Heart left ventricle (tissue), 16 donors: ENCODE data around the gene C2. TPM values are rescaled to one million over a fixed set of nuclear protein-coding genes. Genes with fewer than 3 reads are reported as not detected.

Experiments used
- ATAC-seq, 4 donors: fragments of 200-7000 bp; cut with Tn5 transposase; one replicate each; pipeline ENCODE4 v1.9.1; 2020 to 2022; ENCODE audit warnings: moderate library complexity in 4 of 4, mild to moderate bottlenecking in 3 of 4, moderate number of reproducible peaks in 1 of 4
- DNase-seq, 5 donors: peaks; one replicate each; pipeline ENCODE4 v3.0.0-alpha.2; 2020
- H3K27ac ChIP-seq, 12 donors: fragments of 200-600 bp; sonication (generic) in 4 of 12; one replicate each; pipeline versions ENCODE4 v1.5.0 to v1.8.0; 2016 to 2022; ENCODE audit warnings: mild to moderate bottlenecking in 2 of 12
- H3K27me3 ChIP-seq, 9 donors: fragments of 200-600 bp; sonication (generic) in 2 of 9; one replicate each; pipeline versions ENCODE4 v1.5.1 to v1.8.0; 2016 to 2022; ENCODE audit warnings: mild to moderate bottlenecking in 3 of 9
- H3K36me3 ChIP-seq, 9 donors: fragments of 200-600 bp; sonication (generic) in 2 of 9; one replicate each; pipeline versions ENCODE4 v1.5.0 to v1.8.0; 2018 to 2022; ENCODE audit warnings: mild to moderate bottlenecking in 2 of 9
- H3K4me1 ChIP-seq, 12 donors: fragments of 200-600 bp; sonication (generic) in 4 of 12; one replicate each; pipeline versions ENCODE4 v1.5.0 to v1.8.0; 2016 to 2022; ENCODE audit warnings: mild to moderate bottlenecking in 3 of 12
- H3K4me3 ChIP-seq, 12 donors: fragments of 200-600 bp; sonication (generic) in 4 of 12; one replicate each; pipeline versions ENCODE4 v1.5.0 to v1.8.0; 2017 to 2022; ENCODE audit warnings: mild to moderate bottlenecking in 9 of 12, moderate library complexity in 4 of 12
- H3K9me3 ChIP-seq, 12 donors: fragments of 200-600 bp; sonication (generic) in 4 of 12; one replicate each; pipeline versions ENCODE4 v1.5.0 to v1.8.0; 2016 to 2022; ENCODE audit warnings: mild to moderate bottlenecking in 1 of 12
- CTCF ChIP-seq, 12 donors: fragments of 200-600 bp; sonication (generic) in 4 of 12; IDR thresholded peaks; one replicate each; pipeline versions ENCODE4 v1.5.0 to v1.8.0; 2018 to 2022; ENCODE audit warnings: antibody characterized with exemption in 12 of 12, mild to moderate bottlenecking in 5 of 12
- POLR2A ChIP-seq, 2 donors: fragments of 450-650 bp; IDR thresholded peaks; one replicate each; pipeline ENCODE4 v1.6.1; 2017; ENCODE audit warnings: antibody characterized with exemption in 2 of 2, mild to moderate bottlenecking in 2 of 2, moderate library complexity in 2 of 2
- WGBS, 4 donors: extraction: QIAGEN DNeasy Blood & Tissue Kit in 2 of 4; methylation state at CpG; one replicate each; pipeline versions ENCODE4 v1.1.5 to v1.1.7; 2013 to 2018; 5-methylcytosine and 5-hydroxymethylcytosine counted together
- intact Hi-C, 10 donors: fragments of 100-400 bp; cut with DNase I; formaldehyde crosslinking; loops; one replicate each; pipeline versions ENCODE4 v1.11.1 to v1.14.2; 2022
- polyA plus RNA-seq, 2 donors: library from polyadenylated mRNA; stranded (reverse); fragments of 200-250 nt; gene quantifications; one replicate each; pipeline ENCODE4 v1.2.3, GENCODE V29; 2013
- total RNA-seq, 9 donors: library from RNA; depleted of rRNA in 2 of 9; stranded (reverse); fragments of >200 nt in 2 of 9; fragmentation: NEBNext Ultra II Directional in 3 of 9; extraction: Animal tissue kit (Norgen Biotek cat#: 25700) in 3 of 9; gene quantifications; one replicate each; pipeline versions ENCODE4 v1.1.0 to v1.2.4, GENCODE V29; 2016 to 2023
- donor health status: ischemic (EF 13 %, LVEDD 7.1; RV severe dilation, severe dysfunction).
- donor health status: healthy with polysubstance abuse.
- donor health status: DM: no; HTN: yes; CAD: no.
- donor health status: DM: no; HTN: no; CAD: no.
- donor health status: ischemic (EF 25% LVEDD 6.9; RV normal size, moderate dysfunction).
- donor health status: ischemic (EF 25% LVEDD 5.7; RV mildly dilated, moderate dysfunction).
- donor health status: healthy.
- donor health status: DM: yes; HTN: yes; CAD: no.
- donor health status: ischemic (EF 35%, LVEDD 5.7; RV mildly dilated, moderate dysfunction).
- donor health status: nonischemic (EF 11% LVEDD 7.7; RV severe dilation, severe dysfunction).
- donor health status: DM: yes; HTN: yes; CAD: no.
- donor health status: PGD.
- donor health status: ischemic (EF 29% LVEDD 5.4; RV normal size, mild dysfunction).
- donor health status: nonischemic (EF 23%, LVEDD 6.1; RV moderate dilation, normal function).

The C2 gene
- total and polyA plus RNA-seq, 11 donors: 0.69 to 103 (median 4.8) TPM

- Histone ChIP-seq H3K9me3 (no peaks in the 10 kb centered on the region), H3K4me3 (peak within 1 kb of the TSS; percentile 70 to 99 (median 82))
- DNase-seq: peak; percentile 83 to 90 (median 88)
These were observed 29.7 kb upstream of the C2 start, which contains the start of gene EHMT2 for GRCh38 chr6:31897612-31898382. Gene EHMT2 (minus strand): TSS chr6:31897698. CDS start chr6:31897677, 21 bp downstream.

GRCh38 chr6:31898383-31899011 is 29.0 kb upstream of the C2 start:
- Histone ChIP-seq H3K4me1 (peaks cover 0 to 44% (median 23%) of the 10 kb centered on the region in 12 donors), H3K36me3 (peaks cover 0 to 26% (median 21%) of the 10 kb centered on the region in 9 donors), H3K4me3 (peak overlapping the region; percentile 70 to 99 (median 82)), H3K27me3 (no peaks in the 10 kb centered on the region), H3K9me3 (no peaks in the 10 kb centered on the region), H3K27ac (peak overlapping the region; percentile 28 to 89 (median 82))
- DNase-seq: no peak
- ATAC-seq: peak in 3 of 4 donors; percentile 21 to 48 (median 30)
- intact Hi-C loops: loop anchor here in 4 of 10 donors (5.0 kb wide), 3 partner anchors 54 to 61 kb away; partner anchors contain the start of genes NELFE (in 2 of the 4) and SKIC2 (in 2 of the 4)
- 11 to 16% (median 14%) methylated on average over 8 of the region's 8 CpGs for whole genome bisulfite sequencing, 4 donors
- TF ChIP-seq POLR2A (IDR thresholded peaks at IDR 0.05) (no peak), CTCF (IDR thresholded peaks at IDR 0.05) (no peak)

More at GRCh38 chr6:31897612-31898382, 29.7 kb upstream of the C2 start, which contains the start of gene EHMT2:
- ATAC-seq: peak; percentile 69 to 83 (median 70)
- intact Hi-C loops: loop anchor here in 4 of 10 donors (5.0 kb wide), 3 partner anchors 55 to 60 kb away; partner anchors contain the start of genes NELFE (in 2 of the 4) and SKIC2 (in 2 of the 4)
- Histone ChIP-seq H3K27ac (peak within 1 kb of the TSS; percentile 28 to 89 (median 82)), H3K27me3 (no peaks in the 10 kb centered on the region), H3K4me1 (peaks cover 0 to 40% (median 21%) of the 10 kb centered on the region in 12 donors), H3K36me3 (peaks cover 0 to 33% (median 28%) of the 10 kb centered on the region in 9 donors)
- 0 to 1% (median 0%) methylated on average over 22 to 49 of the region's 49 CpGs for WGBS, 4 donors
- TF ChIP-seq POLR2A (IDR thresholded peaks at IDR 0.05) (peak in 1 of 2 donors; percentile 67), CTCF (IDR thresholded peaks at IDR 0.05) (peak in 1 of 12 donors; percentile 27)

- H3K36me3 ChIP-seq: peaks cover 0 to 19% (median 14%) of the 10 kb centered on the region in 9 donors
- H3K27me3 ChIP-seq: no peaks in the 10 kb centered on the region
- peak overlapping the region in 2 of 12 donors; percentile 7 to 87 for H3K4me3 ChIP-seq
- H3K4me1 ChIP-seq: peaks cover 0 to 44% (median 23%) of the 10 kb centered on the region in 12 donors
- H3K27ac ChIP-seq: no peak overlapping the region
- 46 to 53% (median 49%) methylated on average over 5 of the region's 5 CpGs for WGBS, 4 donors
- DNase-seq (no peak), ATAC-seq (no peak)
- intact Hi-C loops: loop anchor here in 4 of 10 donors (5.0 kb wide), 3 partner anchors 53 to 62 kb away; partner anchors contain the start of genes NELFE (in 2 of the 4) and SKIC2 (in 2 of the 4)
- TF ChIP-seq POLR2A (IDR thresholded peaks at IDR 0.05) (no peak), CTCF (IDR thresholded peaks at IDR 0.05) (no peak)
- no peaks in the 10 kb centered on the region for H3K9me3 ChIP-seq
These were observed 28.3 kb upstream of the C2 start for GRCh38 chr6:31899215-31899614.
